HepG2 (cell line): Measurements from ENCODE around the gene TMEM9. TPM values are rescaled to one million over a fixed set of nuclear protein-coding genes. Genes with fewer than 3 reads are reported as not detected.
A peak's percentile ranks its signal among the peaks of the same experiment; 100 is the strongest.

ENCODE experiments used
- MATR3 ChIP-seq: sonication (generic); formaldehyde crosslinking; IDR thresholded peaks from 2 replicates; pipeline ENCODE4 v1.4.0; 2020; ENCODE audit warnings: missing genetic modification reagents
- NR2F6 ChIP-seq, 2 experiments: IDR thresholded peaks; 2 replicates each; pipeline ENCODE4 v1.6.1; 2016; ENCODE audit warnings: antibody characterized with exemption in 1 of 2, mild to moderate bottlenecking in 1 of 2
- PBX3 ChIP-seq: sonication (generic); formaldehyde crosslinking; IDR thresholded peaks from 2 replicates; pipeline ENCODE4 v1.8.1; 2023; ENCODE audit warnings: missing genetic modification reagents, inconsistent platforms, borderline replicate concordance
- SMAD1 ChIP-seq: sonication (generic); formaldehyde crosslinking; IDR thresholded peaks from 2 replicates; pipeline ENCODE4 v1.4.0; 2020; ENCODE audit warnings: missing genetic modification reagents, low read depth, mild to moderate bottlenecking, borderline replicate concordance
- SMC3 ChIP-seq: IDR thresholded peaks from 2 replicates; pipeline ENCODE4 v1.6.1; 2011; ENCODE audit warnings: low read length, improper control_type of control experiment
- STAG1 ChIP-seq: sonication (generic); formaldehyde crosslinking; IDR thresholded peaks from 2 replicates; pipeline ENCODE4 v1.4.0; 2020; ENCODE audit warnings: missing genetic modification reagents
- UBTF ChIP-seq: sonication (generic); formaldehyde crosslinking; IDR thresholded peaks from 2 replicates; pipeline ENCODE4 v1.4.0; 2020; ENCODE audit warnings: mild to moderate bottlenecking, missing genetic modification reagents
- ZFP1 ChIP-seq: IDR thresholded peaks from 2 replicates; pipeline ENCODE4 v1.6.1; 2016
- ZNF235 ChIP-seq: sonication (generic); formaldehyde crosslinking; IDR thresholded peaks from 2 replicates; pipeline ENCODE4 v1.8.1; 2023; ENCODE audit warnings: mild to moderate bottlenecking, missing genetic modification reagents, borderline replicate concordance
- polyA plus RNA-seq, 8 experiments: library from polyadenylated mRNA; depleted of rRNA in 3 of 8; stranded (reverse) in 7 of 8; unstranded in 1 of 8; fragments of >200 nt; fragmentation: Illumina TruSeq in 4 of 8; extraction: Trizol in 4 of 8; gene quantifications; 2 replicates each; pipeline versions ENCODE4 v1.2.1 to v1.2.3, GENCODE V29; 2011 to 2016; ENCODE audit warnings: low read depth in 4 of 8, missing spikeins in 1 of 8, mixed read lengths in 1 of 8; ENCODE audit not compliant: insufficient read depth in 1 of 8
- total RNA-seq, 5 experiments: library from RNA; depleted of rRNA; stranded (reverse); fragments of >200 nt; fragmentation: Illumina TruSeq; extraction: Trizol; gene quantifications; 2 replicates each; pipeline ENCODE4 v1.2.3, GENCODE V29; 2016; ENCODE audit warnings: low read depth in 1 of 5

The TMEM9 gene
- total and polyA plus RNA-seq, 2 of the 13 experiments (the other 11 are each of a cell fraction or from before 2014, with no cell fraction given) = 60.9 to 102 TPM

- no peak for TF ChIP-seq UBTF (CRISPR knock-in tag)
- TF ChIP-seq NR2F6 (IDR thresholded peaks at IDR 0.05) = no peak
- no peak for TF ChIP-seq NR2F6 (CRISPR knock-in tag; IDR thresholded peaks at IDR 0.05)
- peak; percentile 58 for TF ChIP-seq STAG1 (CRISPR knock-in tag)
- TF ChIP-seq ZNF235 (CRISPR knock-in tag) = no peak
- TF ChIP-seq PBX3 = no peak
- TF ChIP-seq SMC3 = peak; percentile 42; the same call in 1 of the 2 replicates
- no peak for TF ChIP-seq ZFP1 (CRISPR knock-in tag)
- TF ChIP-seq MATR3 = no peak
- TF ChIP-seq SMAD1 = no peak
Measured at GRCh38 chr1:201119206-201120197, 34.8 kb downstream of the TMEM9 start (continued).
